Endothelial cell (in vitro differentiated cells): ENCODE measurements around the gene TNFRSF4. TPM values are rescaled to one million over a fixed set of nuclear protein-coding genes. Genes with fewer than 3 reads are reported as not detected.

Experiments used
- DNase-seq: peaks from one replicate; pipeline ENCODE4 v3.0.0; 2021; ENCODE audit warnings: low spot score
- H3K27ac Mint-ChIP-seq: one replicate; pipeline ENCODE4 v1.8.0; 2021; ENCODE audit warnings: mixed read lengths, inconsistent platforms; ENCODE audit not compliant: unreplicated experiment
- H3K27me3 Mint-ChIP-seq: one replicate; pipeline ENCODE4 v1.8.0; 2021; ENCODE audit warnings: mild to moderate bottlenecking, moderate library complexity, mixed read lengths, inconsistent platforms; ENCODE audit not compliant: unreplicated experiment
- H3K36me3 Mint-ChIP-seq: one replicate; pipeline ENCODE4 v1.8.0; 2021; ENCODE audit warnings: mild to moderate bottlenecking, low read depth, mixed read lengths, inconsistent platforms; ENCODE audit not compliant: unreplicated experiment
- H3K4me1 Mint-ChIP-seq: one replicate; pipeline ENCODE4 v1.8.0; 2021; ENCODE audit warnings: mild to moderate bottlenecking, mixed read lengths, inconsistent platforms; ENCODE audit not compliant: unreplicated experiment
- H3K4me3 Mint-ChIP-seq: one replicate; pipeline ENCODE4 v1.8.0; 2021; ENCODE audit warnings: mild to moderate bottlenecking, mixed read lengths, inconsistent platforms; ENCODE audit not compliant: unreplicated experiment
- H3K9me3 Mint-ChIP-seq: one replicate; pipeline ENCODE4 v1.8.0; 2021; ENCODE audit warnings: mixed read lengths, inconsistent platforms; ENCODE audit not compliant: unreplicated experiment
- CTCF ChIP-seq: fragments of 200-600 bp; sonication (generic); IDR thresholded peaks from one replicate; pipeline ENCODE4 v1.5.0; 2021; ENCODE audit warnings: antibody characterized with exemption; ENCODE audit not compliant: unreplicated experiment
- total RNA-seq: library from RNA; stranded (reverse); fragmentation: NEBNext Ultra II Directional; extraction: Animal tissue kit (Norgen Biotek cat#: 25700); gene quantifications from one replicate; pipeline ENCODE4 v1.2.1, GENCODE V29; 2021; ENCODE audit not compliant: unreplicated experiment

TNFRSF4 gene
- total RNA-seq, 1 donor from 2014 or later, result 0.80 TPM

- Mint-ChIP-seq H3K4me1 (no peaks in the 10 kb centered on the region), H3K4me3 (no peak within 1 kb of the TSS), H3K27me3 (peaks cover 5% of the 10 kb centered on the region), H3K27ac (no peak within 1 kb of the TSS), H3K9me3 (no peaks in the 10 kb centered on the region), H3K36me3 (no peaks in the 10 kb centered on the region)
- no peak for TF ChIP-seq CTCF
- DNase-seq, result no peak
Measured at GRCh38 chr1:1206376-1206965, 7.5 kb downstream of the TNFRSF4 start, which contains the start of gene TNFRSF18. Gene TNFRSF18, minus strand, starts transcription at chr1:1206592. Its CDS starts 21 bp downstream, at chr1:1206571.

- H3K27me3 Mint-ChIP-seq, result peaks cover 2% of the 10 kb centered on the region
- H3K27ac Mint-ChIP-seq, result no peak overlapping the region
- H3K36me3 Mint-ChIP-seq, result no peaks in the 10 kb centered on the region
- no peaks in the 10 kb centered on the region for H3K9me3 Mint-ChIP-seq
- H3K4me1 Mint-ChIP-seq, result no peaks in the 10 kb centered on the region
- DNase-seq, result peak; percentile 16
- no peak for TF ChIP-seq CTCF
- no peak overlapping the region for H3K4me3 Mint-ChIP-seq
Measured at GRCh38 chr1:1205769-1206375, 8.1 kb downstream of the TNFRSF4 start.

- Mint-ChIP-seq H3K27me3 (peaks cover 2% of the 10 kb centered on the region), H3K27ac (no peak overlapping the region), H3K4me1 (no peaks in the 10 kb centered on the region), H3K36me3 (no peaks in the 10 kb centered on the region), H3K9me3 (no peaks in the 10 kb centered on the region), H3K4me3 (no peak overlapping the region)
- peak; percentile 7 for DNase-seq
- no peak for TF ChIP-seq CTCF
Measured at GRCh38 chr1:1204998-1205768, 8.8 kb downstream of the TNFRSF4 start.

GRCh38 chr1:1204425-1204920, 9.5 kb downstream of the TNFRSF4 start:
- Mint-ChIP-seq H3K4me1 (no peaks in the 10 kb centered on the region), H3K36me3 (no peaks in the 10 kb centered on the region), H3K27me3 (no peaks in the 10 kb centered on the region), H3K9me3 (no peaks in the 10 kb centered on the region), H3K27ac (no peak overlapping the region), H3K4me3 (no peak overlapping the region)
- DNase-seq, result peak; percentile 2
- TF ChIP-seq CTCF, result no peak
